Thymus (tissue), 11 donors: Measurements from ENCODE around the gene ACTG2. TPM values are rescaled to one million over a fixed set of nuclear protein-coding genes. Genes with fewer than 3 reads are reported as not detected.

Source experiments
- DNase-seq, 9 donors: peaks; one replicate each; pipeline ENCODE4 v3.0.0-alpha.2; 2013; ENCODE audit warnings: low spot score in 9 of 9, low read depth in 6 of 9, missing footprints in 1 of 9
- H3K27ac ChIP-seq, 2 donors: one replicate each; pipeline ENCODE4 v1.5.1; 2013; ENCODE audit warnings: control low read depth in 1 of 2, low read depth in 1 of 2, low read length in 1 of 2, mild to moderate bottlenecking in 1 of 2, moderate library complexity in 1 of 2
- H3K27me3 ChIP-seq, 2 donors: one replicate each; pipeline ENCODE4 v1.5.1; 2013; ENCODE audit warnings: low read length in 1 of 2; ENCODE audit not compliant: control insufficient read depth in 2 of 2, insufficient read depth in 1 of 2
- H3K36me3 ChIP-seq, 2 donors: one replicate each; pipeline ENCODE4 v1.5.1; 2013; ENCODE audit warnings: low read length in 1 of 2, mild to moderate bottlenecking in 1 of 2, moderate library complexity in 1 of 2; ENCODE audit not compliant: control insufficient read depth in 2 of 2, insufficient read depth in 2 of 2
- H3K4me1 ChIP-seq, 2 donors: one replicate each; pipeline ENCODE4 v1.5.1; 2013; ENCODE audit warnings: low read length in 2 of 2; ENCODE audit not compliant: control insufficient read depth in 2 of 2, insufficient read depth in 2 of 2
- H3K4me3 ChIP-seq, 2 donors: one replicate each; pipeline ENCODE4 v1.5.1; 2013; ENCODE audit warnings: low read length in 2 of 2, control low read depth in 1 of 2, mild to moderate bottlenecking in 1 of 2
- H3K9me3 ChIP-seq, 2 donors: one replicate each; pipeline ENCODE4 v1.5.1; 2013; ENCODE audit warnings: low read length in 1 of 2, mild to moderate bottlenecking in 1 of 2; ENCODE audit not compliant: control insufficient read depth in 2 of 2, insufficient read depth in 1 of 2
- WGBS: extraction: QIAGEN DNeasy Blood & Tissue Kit; methylation state at CpG from one replicate; pipeline ENCODE4 v1.1.7; 2013; 5-methylcytosine and 5-hydroxymethylcytosine counted together
- polyA plus RNA-seq: library from polyadenylated mRNA; stranded (reverse); fragments of 200-250 nt; gene quantifications from one replicate; pipeline ENCODE4 v1.2.3, GENCODE V29; 2013
- total RNA-seq: library from RNA; stranded (reverse); fragments of 120-200 nt; gene quantifications from one replicate; pipeline ENCODE4 v1.2.4, GENCODE V29; 2013
- donor health status: healthy.

The ACTG2 gene
- total and polyA plus RNA-seq, 2 donors, result 0.61 to 45.1 TPM

DNA sequence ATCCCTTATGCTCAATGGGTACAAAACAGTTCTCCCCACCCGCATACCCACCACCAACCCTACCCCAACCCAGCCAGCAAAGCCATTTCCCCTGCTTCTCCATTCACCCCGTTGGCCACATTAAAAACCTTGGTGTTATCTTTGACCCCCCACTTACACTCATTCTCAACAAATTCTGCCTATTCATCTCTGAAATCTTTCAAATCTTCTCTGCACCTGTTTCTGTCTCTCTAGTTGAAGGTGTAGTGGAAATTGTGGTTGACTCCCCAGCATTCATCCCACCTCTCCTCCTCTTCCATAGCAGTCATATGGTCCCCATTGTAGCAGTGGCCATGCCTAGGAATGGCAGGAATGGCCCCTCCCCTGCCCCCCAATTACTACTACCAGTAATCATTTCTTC is 71.4 kb downstream of the ACTG2 start:
- Histone ChIP-seq H3K36me3 (peaks cover 10 to 16% of the 10 kb centered on the region in 2 donors), H3K27ac (no peak overlapping the region), H3K9me3 (peaks cover 0 to 7% of the 10 kb centered on the region in 2 donors), H3K4me1 (peaks cover 10 to 18% of the 10 kb centered on the region in 2 donors), H3K27me3 (peaks cover 0 to 2% of the 10 kb centered on the region in 2 donors), H3K4me3 (no peak overlapping the region)
- no peak for DNase-seq
- 7% methylated on average over 2 of the region's 2 CpGs for WGBS

DNA sequence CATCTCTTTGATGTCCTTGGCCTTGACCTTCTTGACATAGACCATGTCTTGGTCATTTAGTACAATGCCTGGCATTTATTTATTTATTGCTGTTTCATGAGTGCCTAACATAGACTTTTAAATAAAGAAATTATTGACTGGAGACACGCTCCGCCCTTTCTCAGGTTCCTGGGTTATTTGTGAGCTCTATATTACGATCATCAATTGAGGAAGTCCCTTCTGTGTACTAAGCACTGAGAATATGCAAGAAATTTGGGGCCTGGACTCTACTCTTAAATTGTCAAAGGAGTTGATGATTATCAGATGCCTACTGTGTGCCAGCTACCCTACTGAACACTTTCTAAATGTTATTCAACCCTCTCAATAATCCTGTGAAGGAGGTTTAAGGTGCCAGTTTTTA is 72.2 kb downstream of the ACTG2 start:
- Histone ChIP-seq H3K4me3 (no peak overlapping the region), H3K27ac (no peak overlapping the region), H3K27me3 (peaks cover 0 to 2% of the 10 kb centered on the region in 2 donors), H3K9me3 (peaks cover 0 to 7% of the 10 kb centered on the region in 2 donors), H3K4me1 (peaks cover 18 to 26% of the 10 kb centered on the region in 2 donors), H3K36me3 (peaks cover 3 to 9% of the 10 kb centered on the region in 2 donors)
- 99% methylated on average over 3 of the region's 3 CpGs for WGBS
- DNase-seq, result no peak

DNA sequence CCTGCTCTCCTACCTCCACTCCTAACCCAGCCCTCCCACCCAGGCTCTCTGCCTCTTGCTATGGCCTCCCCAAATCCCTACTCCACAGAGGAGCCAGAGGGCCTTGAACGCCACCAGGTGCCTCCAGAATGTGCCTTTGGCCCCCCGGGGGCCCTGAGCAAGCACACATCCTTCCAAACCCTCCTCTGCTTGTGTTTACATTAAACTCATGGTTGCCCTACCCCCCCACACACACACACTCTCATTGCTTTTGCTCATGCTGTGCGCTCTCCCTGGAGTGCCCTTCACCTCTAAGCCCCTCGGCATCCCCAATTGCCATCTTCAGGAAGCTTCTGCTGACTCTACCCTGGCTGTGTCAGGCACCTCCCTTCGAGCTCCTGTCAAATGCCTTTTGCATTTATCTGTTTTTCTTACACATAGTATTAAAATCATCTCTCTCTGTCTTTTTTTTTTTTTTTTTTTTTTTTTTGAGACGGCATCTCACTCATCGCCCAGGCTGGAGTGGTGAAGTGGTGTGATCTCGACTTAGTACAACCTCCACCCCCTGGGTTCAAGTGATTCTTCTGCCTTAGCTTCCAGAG is 75.6 kb downstream of the ACTG2 start:
- H3K9me3 ChIP-seq, result no peaks in the 10 kb centered on the region
- peaks cover 35 to 44% of the 10 kb centered on the region in 2 donors for H3K4me1 ChIP-seq
- WGBS, result 95% methylated on average over 8 of the region's 8 CpGs
- no peak for DNase-seq
- H3K4me3 ChIP-seq, result no peak overlapping the region
- no peak overlapping the region for H3K27ac ChIP-seq
- no peaks in the 10 kb centered on the region for H3K36me3 ChIP-seq
- H3K27me3 ChIP-seq, result peaks cover 0 to 2% of the 10 kb centered on the region in 2 donors

DNA sequence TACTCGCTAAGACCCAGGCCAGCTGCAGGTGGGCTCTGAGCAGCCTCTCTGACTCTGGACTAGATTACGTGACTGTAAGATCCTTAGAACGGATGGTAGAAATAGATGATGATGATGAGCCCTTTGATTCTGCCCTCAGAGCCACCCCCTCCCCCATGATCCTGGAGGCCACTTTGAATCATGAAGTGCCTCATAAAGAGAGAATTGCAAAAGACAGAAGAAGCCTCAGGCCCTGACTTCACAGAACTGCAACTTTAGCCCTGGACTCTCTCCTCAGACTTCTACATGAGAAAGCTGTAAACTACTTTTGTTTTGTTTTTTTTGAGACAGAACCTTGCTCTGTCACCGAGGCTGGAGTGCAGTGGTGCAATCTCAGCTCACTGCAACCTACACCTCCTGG is 76.5 kb downstream of the ACTG2 start:
- no peak for DNase-seq
- WGBS, result 63% methylated on average over 4 of the region's 4 CpGs

More for the DNA sequence above, 76.5 kb downstream of the ACTG2 start:
- Histone ChIP-seq H3K4me1 (peaks cover 30 to 37% of the 10 kb centered on the region in 2 donors), H3K27ac (no peak overlapping the region), H3K9me3 (no peaks in the 10 kb centered on the region), H3K27me3 (peaks cover 0 to 2% of the 10 kb centered on the region in 2 donors), H3K4me3 (no peak overlapping the region), H3K36me3 (no peaks in the 10 kb centered on the region)

Other genes starting within 250 kb of the ACTG2 start
- gene TPRKB, start 155.7 kb upstream of the ACTG2 start, total RNA-seq, result 74.7 TPM
- gene TPRKB, start 155.7 kb upstream of the ACTG2 start, polyA plus RNA-seq, result 78.2 TPM
- 31.2 TPM for gene DUSP11, start 112.9 kb upstream of the ACTG2 start, total RNA-seq
- 38.7 TPM for gene DUSP11, start 112.9 kb upstream of the ACTG2 start, polyA plus RNA-seq
- gene C2orf78, start 108.8 kb upstream of the ACTG2 start, total RNA-seq, result not detected
- gene C2orf78, start 108.8 kb upstream of the ACTG2 start, polyA plus RNA-seq, result 0.02 TPM
- gene STAMBP, start 64.0 kb upstream of the ACTG2 start, total RNA-seq, result 46.3 TPM
- gene STAMBP, start 64.0 kb upstream of the ACTG2 start, polyA plus RNA-seq, result 48.8 TPM
- 73.7 TPM for gene DGUOK, start 33.9 kb downstream of the ACTG2 start, total RNA-seq
- gene DGUOK, start 33.9 kb downstream of the ACTG2 start, polyA plus RNA-seq, result 157 TPM
- gene TET3, start 91.9 kb downstream of the ACTG2 start, total RNA-seq, result 4.5 TPM
- 4.2 TPM for gene TET3, start 91.9 kb downstream of the ACTG2 start, polyA plus RNA-seq